Hepatocyte (in vitro differentiated cells): Measurements from ENCODE around the gene STAC3. TPM values are rescaled to one million over a fixed set of nuclear protein-coding genes. Genes with fewer than 3 reads are reported as not detected.
"Not testable (repeated sequence)": the region's sequence is repeated elsewhere in the genome, so short reads cannot be mapped to it uniquely, and the experiment has no call there.

Source experiments
- DNase-seq: peaks from one replicate; pipeline ENCODE4 v3.0.0-alpha.2; 2016; ENCODE audit warnings: low spot score
- H2AFZ ChIP-seq: fragments of 200-600 bp; sonication (generic); 2 replicates; pipeline ENCODE4 v1.6.0; 2016; ENCODE audit warnings: antibody characterized with exemption, mild to moderate bottlenecking
- H3K27ac ChIP-seq: fragments of 200-600 bp; sonication (generic); 2 replicates; pipeline ENCODE4 v1.5.1; 2016; ENCODE audit warnings: mild to moderate bottlenecking
- H3K27me3 ChIP-seq: fragments of 200-600 bp; sonication (generic); 2 replicates; pipeline ENCODE4 v1.6.1; 2016
- H3K36me3 ChIP-seq: fragments of 200-600 bp; sonication (generic); replicated peaks from 2 replicates; pipeline ENCODE4 v1.5.1; 2016; ENCODE audit warnings: low read depth; ENCODE audit not compliant: insufficient read depth
- H3K4me1 ChIP-seq: fragments of 200-600 bp; sonication (generic); 2 replicates; pipeline ENCODE4 v1.5.1; 2016; ENCODE audit warnings: mild to moderate bottlenecking, moderate library complexity; ENCODE audit not compliant: insufficient read depth
- H3K4me2 ChIP-seq: fragments of 200-600 bp; sonication (generic); 2 replicates; pipeline ENCODE4 v1.6.0; 2016
- H3K4me3 ChIP-seq: fragments of 200-600 bp; sonication (generic); 2 replicates; pipeline ENCODE4 v1.5.1; 2016; ENCODE audit warnings: mild to moderate bottlenecking
- H3K79me2 ChIP-seq: fragments of 200-600 bp; sonication (generic); 2 replicates; pipeline ENCODE4 v1.6.0; 2017; ENCODE audit warnings: mild to moderate bottlenecking
- H3K9me2 ChIP-seq: fragments of 200-600 bp; sonication (generic); replicated peaks from 2 replicates; pipeline ENCODE4 v1.6.0; 2017; ENCODE audit warnings: mild to moderate bottlenecking; ENCODE audit not compliant: insufficient read depth
- H3K9me3 ChIP-seq: fragments of 200-600 bp; sonication (generic); 2 replicates; pipeline ENCODE4 v1.5.1; 2016; ENCODE audit warnings: low read depth, mild to moderate bottlenecking
- H4K20me1 ChIP-seq: fragments of 200-600 bp; sonication (generic); 2 replicates; pipeline ENCODE4 v1.6.0; 2016; ENCODE audit warnings: mild to moderate bottlenecking; ENCODE audit not compliant: insufficient read depth, poor library complexity, severe bottlenecking
- EZH2 ChIP-seq: fragments of 200-600 bp; sonication (generic); IDR thresholded peaks from 2 replicates; pipeline ENCODE4 v1.6.1; 2016; ENCODE audit warnings: antibody characterized with exemption, mild to moderate bottlenecking, borderline replicate concordance
- EZH2phosphoT487 ChIP-seq: fragments of 200-600 bp; sonication (generic); IDR thresholded peaks from one replicate; pipeline ENCODE4 v1.6.1; 2018; ENCODE audit warnings: antibody characterized with exemption, mild to moderate bottlenecking, low read depth, moderate library complexity; ENCODE audit not compliant: unreplicated experiment, severe bottlenecking
- whole genome bisulfite sequencing: methylation state at CpG from one replicate; pipeline ENCODE4 v1.1.6; 2016; ENCODE audit warnings: low lambda C conversion rate; ENCODE audit errors: missing lambda C conversion rate; 5-methylcytosine and 5-hydroxymethylcytosine counted together
- polyA plus RNA-seq: library from polyadenylated mRNA; unstranded; fragments of >200 nt; fragmentation: Nextera tagmentation; extraction: Ambion mirVana; gene quantifications from 2 replicates; pipeline ENCODE4 v1.2.1, GENCODE V29; 2016
- total RNA-seq: library from RNA; depleted of rRNA; stranded (reverse); fragments of >200 nt; gene quantifications from 2 replicates; pipeline ENCODE4 v1.2.3, GENCODE V29; 2014
- TF ChIP-seq, protein P1 (sequence below): fragments of 200-600 bp; sonication (generic); IDR thresholded peaks from 2 replicates; pipeline ENCODE4 v1.5.1; 2016; ENCODE audit warnings: antibody characterized with exemption, mild to moderate bottlenecking; ENCODE audit not compliant: poor library complexity

STAC3 gene
- total RNA-seq (0.23 and 1.1 TPM in 2 replicates), polyA plus RNA-seq (0.49 and 0.83 TPM in 2 replicates)

DNA sequence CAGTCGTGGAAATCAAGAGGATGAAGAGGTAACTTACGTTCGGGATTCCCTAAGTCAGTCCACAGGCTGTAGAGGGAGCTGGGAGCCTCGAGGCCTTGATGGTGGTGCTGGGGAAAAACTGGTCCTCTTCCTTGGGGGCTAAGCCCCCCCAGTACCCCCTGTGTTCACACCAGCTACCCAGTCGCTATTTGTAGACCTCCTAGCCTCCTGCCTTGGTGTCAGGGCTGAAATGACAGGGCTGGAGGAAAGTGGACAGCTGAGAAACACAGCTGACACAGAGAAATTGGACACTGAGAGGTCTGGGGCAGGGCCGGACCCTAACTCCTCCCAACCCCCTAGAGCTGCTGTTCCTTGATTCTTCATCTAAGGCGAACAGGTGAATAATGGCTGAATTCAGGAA, at the start of gene STAC3:
Gene STAC3, minus strand, starts transcription at position 232 of the 400 bp plus-strand sequence. CDS start 1,551 bp downstream, outside the sequence.
- 78% methylated on average over 7 of the region's 7 CpGs for WGBS
- Histone ChIP-seq H4K20me1 (no peaks in the 10 kb centered on the region), H3K36me3 (no peaks in the 10 kb centered on the region), H3K4me1 (no peaks in the 10 kb centered on the region), H3K79me2 (no peaks in the 10 kb centered on the region), H3K9me3 (no peaks in the 10 kb centered on the region), H3K9me2 (no peaks in the 10 kb centered on the region), H3K27me3 (no peaks in the 10 kb centered on the region), H3K4me3 (no peak within 1 kb of the TSS), H2AFZ (no peak within 1 kb of the TSS), H3K4me2 (no peak within 1 kb of the TSS), H3K27ac (no peak within 1 kb of the TSS)
- no peak for DNase-seq
- TF ChIP-seq EZH2phosphoT487 = no peak
- no peak for TF ChIP-seq EZH2

DNA sequence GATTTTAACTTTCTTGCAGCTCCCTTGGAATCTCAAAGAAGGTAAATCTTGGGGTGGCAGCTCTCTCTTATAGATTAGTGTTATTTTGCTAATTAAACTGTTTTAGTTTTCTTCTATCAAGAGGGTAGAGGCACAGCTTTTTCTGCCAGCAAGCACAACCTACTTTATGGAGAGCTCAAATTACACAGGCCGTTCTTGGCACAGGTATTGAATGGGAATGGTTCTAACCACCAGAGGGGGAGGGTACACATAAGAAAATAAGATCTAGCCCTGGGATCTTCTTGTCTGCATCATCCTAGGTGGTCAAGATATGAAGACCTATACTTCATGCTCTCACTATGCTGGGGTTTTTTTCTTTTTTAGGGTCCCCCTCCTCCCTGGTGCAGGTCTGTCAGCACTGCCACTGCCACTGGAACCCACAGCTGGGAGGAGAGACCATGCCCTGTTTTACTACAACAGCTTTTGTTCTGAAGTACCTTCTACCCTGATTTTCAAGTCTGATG, 48.6 kb upstream of the STAC3 start:
- 54% methylated on average over 1 of the region's 1 CpG for WGBS
- Histone ChIP-seq H3K79me2 (no peaks in the 10 kb centered on the region), H3K27me3 (no peaks in the 10 kb centered on the region), H3K4me1 (no peaks in the 10 kb centered on the region), H2AFZ (no peak overlapping the region), H3K4me2 (no peak overlapping the region), H3K9me2 (no peaks in the 10 kb centered on the region), H3K27ac (no peak overlapping the region), H3K9me3 (no peaks in the 10 kb centered on the region), H3K4me3 (no peak overlapping the region), H4K20me1 (no peaks in the 10 kb centered on the region), H3K36me3 (no peaks in the 10 kb centered on the region)
- no peak for DNase-seq
- TF ChIP-seq, protein P1, sequence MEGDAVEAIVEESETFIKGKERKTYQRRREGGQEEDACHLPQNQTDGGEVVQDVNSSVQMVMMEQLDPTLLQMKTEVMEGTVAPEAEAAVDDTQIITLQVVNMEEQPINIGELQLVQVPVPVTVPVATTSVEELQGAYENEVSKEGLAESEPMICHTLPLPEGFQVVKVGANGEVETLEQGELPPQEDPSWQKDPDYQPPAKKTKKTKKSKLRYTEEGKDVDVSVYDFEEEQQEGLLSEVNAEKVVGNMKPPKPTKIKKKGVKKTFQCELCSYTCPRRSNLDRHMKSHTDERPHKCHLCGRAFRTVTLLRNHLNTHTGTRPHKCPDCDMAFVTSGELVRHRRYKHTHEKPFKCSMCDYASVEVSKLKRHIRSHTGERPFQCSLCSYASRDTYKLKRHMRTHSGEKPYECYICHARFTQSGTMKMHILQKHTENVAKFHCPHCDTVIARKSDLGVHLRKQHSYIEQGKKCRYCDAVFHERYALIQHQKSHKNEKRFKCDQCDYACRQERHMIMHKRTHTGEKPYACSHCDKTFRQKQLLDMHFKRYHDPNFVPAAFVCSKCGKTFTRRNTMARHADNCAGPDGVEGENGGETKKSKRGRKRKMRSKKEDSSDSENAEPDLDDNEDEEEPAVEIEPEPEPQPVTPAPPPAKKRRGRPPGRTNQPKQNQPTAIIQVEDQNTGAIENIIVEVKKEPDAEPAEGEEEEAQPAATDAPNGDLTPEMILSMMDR = no peak
- TF ChIP-seq EZH2 (no peak), EZH2phosphoT487 (no peak)

DNA sequence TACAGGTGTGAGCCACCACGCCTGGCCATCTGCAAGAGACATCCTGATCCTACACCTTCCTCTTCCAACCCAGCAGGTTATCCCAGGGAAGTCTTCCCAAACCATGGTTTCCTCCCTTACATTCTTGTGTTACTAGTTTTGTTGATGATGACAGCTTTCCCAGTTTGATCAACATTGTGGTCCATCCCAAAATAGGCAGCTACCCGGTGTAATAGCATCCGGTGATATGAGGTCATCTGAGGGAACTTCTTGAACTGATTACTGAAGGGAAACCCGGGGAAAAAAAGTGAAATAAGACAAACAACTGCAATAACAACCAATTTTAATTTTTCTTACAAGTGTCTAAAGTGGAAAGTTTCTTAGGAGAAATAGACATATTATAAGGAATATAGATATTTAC, 45.3 kb upstream of the STAC3 start:
- 99% methylated on average over 4 of the region's 4 CpGs for WGBS
- H3K27ac ChIP-seq = no peak overlapping the region

DNA sequence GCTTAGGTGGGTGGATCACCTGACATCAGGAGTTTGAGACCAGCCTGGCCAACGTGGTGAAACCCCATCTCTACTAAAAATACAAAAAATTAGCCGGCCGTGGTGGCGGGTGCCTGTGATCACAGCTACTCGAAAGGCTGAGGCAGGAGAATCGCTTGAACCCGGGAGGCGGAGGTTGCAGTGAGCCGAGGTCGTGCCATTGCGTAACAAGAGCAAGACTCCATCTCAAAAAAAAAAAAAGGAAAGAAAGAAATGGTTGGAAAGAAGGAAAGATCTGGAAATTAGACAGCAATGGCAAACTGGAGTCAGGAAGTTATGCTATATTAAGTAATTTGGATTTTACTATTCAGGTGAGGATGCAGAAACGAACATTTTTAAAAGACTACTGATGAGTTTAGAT, 31.1 kb upstream of the STAC3 start:
- H3K27ac ChIP-seq, H3K4me3 ChIP-seq, H3K9me3 ChIP-seq, H4K20me1 ChIP-seq, H3K79me2 ChIP-seq, H2AFZ ChIP-seq, H3K36me3 ChIP-seq, H3K27me3 ChIP-seq, DNase-seq, H3K9me2 ChIP-seq, H3K4me2 ChIP-seq: not testable (repeated sequence)
- WGBS = 95% methylated on average over 12 of the region's 12 CpGs
- H3K4me1 ChIP-seq = peaks cover 13% of the 10 kb centered on the region

More for the DNA sequence above, 45.3 kb upstream of the STAC3 start:
- Histone ChIP-seq H3K79me2 (no peaks in the 10 kb centered on the region), H3K9me2 (no peaks in the 10 kb centered on the region), H2AFZ (no peak overlapping the region), H3K4me3 (no peak overlapping the region), H3K4me2 (no peak overlapping the region), H3K36me3 (no peaks in the 10 kb centered on the region), H3K4me1 (no peaks in the 10 kb centered on the region), H3K27me3 (no peaks in the 10 kb centered on the region), H4K20me1 (no peaks in the 10 kb centered on the region), H3K9me3 (no peaks in the 10 kb centered on the region)
- TF ChIP-seq, protein P1 = no peak
- no peak for TF ChIP-seq EZH2phosphoT487
- TF ChIP-seq EZH2 = no peak
- DNase-seq = no peak
